ENCODE data around the gene ERC2.

GRCh38 chr3:55897573-55898224 is 570.6 kb downstream of the ERC2 start:
- TF ChIP-seq SP2 (tag by site-specific recombination; IDR thresholded peaks at IDR 0.05) (no peak), CTCF (tag by site-specific recombination; IDR thresholded peaks at IDR 0.05) (no peak; the same call in 1 of the 2 replicates), ZNF280D (tag by site-specific recombination; IDR thresholded peaks at IDR 0.05) (no peak), ZNF610 (tag by site-specific recombination; IDR thresholded peaks at IDR 0.05; ENCODE audit: borderline replicate concordance) (no peak), ZNF777 (tag by site-specific recombination; IDR thresholded peaks at IDR 0.05; ENCODE audit: borderline replicate concordance) (no peak), HOXD13 (CRISPR knock-in tag; IDR thresholded peaks at IDR 0.05; ENCODE audit: borderline replicate concordance) (no peak), ZNF394 (tag by site-specific recombination; IDR thresholded peaks at IDR 0.05; ENCODE audit: borderline replicate concordance) (no peak), ZNF747 (tag by site-specific recombination; IDR thresholded peaks at IDR 0.05) (no peak), PRDM10 (tag by site-specific recombination; IDR thresholded peaks at IDR 0.05) (no peak), ATF2 (tag by site-specific recombination; IDR thresholded peaks at IDR 0.05; ENCODE audit: low read depth) (no peak), ZNF639 (tag by site-specific recombination; IDR thresholded peaks at IDR 0.05) (no peak)

Data from HEK293 (cell line).